HG02981 (cell line): ENCODE measurements around the gene MYO1F.

ENCODE experiments used
- ATAC-seq: cut with Tn5 transposase; IDR thresholded peaks from one replicate; pipeline ENCODE4 v1.9.1; 2021; ENCODE audit warnings: mild to moderate bottlenecking, moderate library complexity; ENCODE audit not compliant: unreplicated experiment

MYO1F gene

GRCh38 chr19:8473648-8474476 lies 103.4 kb downstream of the MYO1F start:
- ATAC-seq = no peak
